GM12878 (cell line): ENCODE data around the gene FAM53B. TPM values are rescaled to one million over a fixed set of nuclear protein-coding genes. Genes with fewer than 3 reads are reported as not detected.

ENCODE experiments used
- ATAC-seq: fragments of 200-7000 bp; cut with Tn5 transposase; 3 replicates; pipeline ENCODE4 v1.9.1; 2020; ENCODE audit warnings: mild to moderate bottlenecking, moderate library complexity
- BruUV-seq: library from RNA; stranded (reverse); fragments of 400-500 nt; replicated peaks from 2 replicates; lab custom pipeline; 2021; lab: Mats Ljungman, UMichigan
- CTCF ChIA-PET: fragments of 300-600 bp; sonication (Branson Sonifier 250); formaldehyde crosslinking; extraction: SDS; loops from one replicate; lab custom pipeline; 2021; ENCODE audit warnings: inconsistent platforms; lab: Yijun Ruan, JAX
- POLR2A ChIA-PET: fragments of 350-600 bp; formaldehyde crosslinking; extraction: SDS; loops from one replicate; lab custom pipeline; 2021; ENCODE audit warnings: inconsistent platforms; lab: Charles Lee
- RAD21 ChIA-PET: fragments of 300-600 bp; sonication (Branson Sonifier 250); formaldehyde crosslinking; loops from one replicate; lab custom pipeline; 2023; ENCODE audit warnings: antibody characterized with exemption; ENCODE audit not compliant: unreplicated experiment; lab: Charles Lee
- SMC1A ChIA-PET: fragments of 300-600 bp; sonication (Branson Sonifier 250); formaldehyde crosslinking; loops from one replicate; lab custom pipeline; 2023; ENCODE audit not compliant: unreplicated experiment, uncharacterized antibody; lab: Charles Lee
- DNase-seq: peaks from one replicate; pipeline ENCODE4 v3.0.0-alpha.2; 2011; ENCODE audit warnings: low read depth, low spot score
- FAIRE-seq: peaks from 3 replicates; lab custom pipeline; 2011; peaks lifted over from hg19 to GRCh38; lab: Jason Lieb, UNC
- H2AFZ ChIP-seq: 2 replicates; pipeline ENCODE4 v1.6.0; 2011; ENCODE audit warnings: low read depth, low read length, control low read depth; ENCODE audit not compliant: control insufficient read depth
- H3K27ac ChIP-seq: 2 replicates; pipeline ENCODE4 v1.5.1; 2011; ENCODE audit warnings: control low read depth; ENCODE audit not compliant: control insufficient read depth, insufficient read depth
- H3K27me3 ChIP-seq, 2 experiments: replicated peaks in 1 of 2; 2 replicates each; pipeline versions ENCODE4 v1.6.0 to v1.6.1; 2011; ENCODE audit warnings: low read length in 1 of 2; ENCODE audit not compliant: control insufficient read depth in 2 of 2, insufficient read depth in 2 of 2
- H3K36me3 ChIP-seq, 2 experiments: 2 replicates each; pipeline ENCODE4 v1.5.1; 2011; ENCODE audit warnings: low read length in 1 of 2; ENCODE audit not compliant: control insufficient read depth in 2 of 2, insufficient read depth in 2 of 2
- H3K4me1 ChIP-seq: 2 replicates; pipeline ENCODE4 v1.6.1; 2011; ENCODE audit warnings: mild to moderate bottlenecking, low read length, moderate library complexity, mixed read lengths; ENCODE audit not compliant: control insufficient read depth, insufficient read depth
- H3K4me2 ChIP-seq: 2 replicates; pipeline ENCODE4 v1.6.0; 2011; ENCODE audit warnings: control low read depth; ENCODE audit not compliant: control insufficient read depth, insufficient read depth
- H3K4me3 ChIP-seq: fragments of 200-600 bp; sonication (generic); 2 replicates; pipeline ENCODE4 v1.5.1; 2016
- H3K79me2 ChIP-seq: 2 replicates; pipeline ENCODE4 v1.6.0; 2011; ENCODE audit warnings: low read length; ENCODE audit not compliant: control insufficient read depth, insufficient read depth
- H3K9ac ChIP-seq: 2 replicates; pipeline ENCODE4 v1.8.0; 2011; ENCODE audit warnings: low read length, control low read depth, mixed read lengths; ENCODE audit not compliant: control insufficient read depth, insufficient read depth
- H3K9me3 ChIP-seq: replicated peaks from 3 replicates; pipeline ENCODE4 v1.5.1; 2011; ENCODE audit warnings: mild to moderate bottlenecking, low read length; ENCODE audit not compliant: control insufficient read depth, insufficient read depth
- H4K20me1 ChIP-seq: 2 replicates; pipeline ENCODE4 v1.6.0; 2011; ENCODE audit not compliant: control insufficient read depth, insufficient read depth
- CBX3 ChIP-seq: fragments of 200-600 bp; sonication (generic); IDR thresholded peaks from 2 replicates; pipeline ENCODE4 v1.6.1; 2016; ENCODE audit warnings: low read depth, borderline replicate concordance
- CHD4 ChIP-seq: fragments of 200-600 bp; sonication (generic); IDR thresholded peaks from 2 replicates; pipeline ENCODE4 v1.6.1; 2016; ENCODE audit warnings: mild to moderate bottlenecking
- KAT2A ChIP-seq: conservative IDR thresholded peaks from 2 replicates; pipeline ENCODE4 v1.6.1; 2011; ENCODE audit warnings: low read depth, low read length; ENCODE audit not compliant: control insufficient read depth
- KLF5 ChIP-seq: fragments of 450-650 bp; IDR thresholded peaks from 2 replicates; pipeline ENCODE4 v1.6.1; 2014; ENCODE audit warnings: mild to moderate bottlenecking; ENCODE audit not compliant: partially characterized antibody
- REST ChIP-seq: IDR thresholded peaks from 2 replicates; pipeline ENCODE4 v1.6.1; 2012; ENCODE audit warnings: mild to moderate bottlenecking, low read depth, low read length
- SMAD1 ChIP-seq: fragments of 450-650 bp; IDR thresholded peaks from 2 replicates; pipeline ENCODE4 v1.6.1; 2018; ENCODE audit warnings: mild to moderate bottlenecking, low read depth; ENCODE audit not compliant: partially characterized antibody
- ZBED1 ChIP-seq: IDR thresholded peaks from 2 replicates; pipeline ENCODE4 v1.6.1; 2016; ENCODE audit warnings: borderline replicate concordance
- WGBS: methylation state at CpG from one replicate; pipeline ENCODE4 v1.1.6; 2016; ENCODE audit warnings: low lambda C conversion rate; ENCODE audit not compliant: insufficient replicate concordance, insufficient coverage; ENCODE audit errors: missing lambda C conversion rate; 5-methylcytosine and 5-hydroxymethylcytosine counted together
- in situ Hi-C: fragments of 300-500 bp; cut with MboI; formaldehyde crosslinking; loops from 9 replicates; pipeline ENCODE4 v1.14.3; 2018; ENCODE audit warnings: mixed read lengths
- intact Hi-C: fragments of 100-400 bp; cut with micrococcal nuclease; formaldehyde crosslinking; loops from one replicate; pipeline ENCODE4 v1.14.2; 2022; ENCODE audit not compliant: unreplicated experiment
- polyA plus RNA-seq, 11 experiments: library from polyadenylated mRNA; depleted of rRNA in 4 of 11; unstranded in 6 of 11; stranded (reverse) in 5 of 11; fragments of >200 nt; fragmentation: Nextera tagmentation in 4 of 11; fragmentation: Illumina TruSeq in 1 of 11; extraction: Ambion mirVana in 4 of 11; extraction: Trizol in 1 of 11; gene quantifications; 1 replicate in 1 of 11; 2 replicates in 10 of 11; pipeline versions ENCODE4 v1.2.1 to v1.2.3, GENCODE V29; 2011 to 2016; ENCODE audit warnings: inconsistent platforms in 2 of 11, missing spikeins in 2 of 11, low read depth in 1 of 11
- total RNA-seq, 4 experiments: library from RNA; depleted of rRNA in 3 of 4; stranded (reverse); fragments of >200 nt in 3 of 4; fragmentation: Illumina TruSeq in 1 of 4; extraction: Trizol in 1 of 4; gene quantifications; 2 replicates each; pipeline versions ENCODE4 v1.2.1 to v1.2.3, GENCODE V29; 2013 to 2021

FAM53B gene
- total and polyA plus RNA-seq, 10 of the 15 experiments (the other 5 are each of a cell fraction or from before 2014, with no cell fraction given): 0.05 to 26.3 (median 8.1) TPM

- H3K79me2 ChIP-seq: peaks cover 16% of the 10 kb centered on the region
- ChIA-PET SMC1A (interaction anchor here (0.9 to 8.4 kb wide), 7 partner anchors 9 to 100 kb away, joined by 3 to 81 read pairs (median 3); no protein-coding TSS in a partner anchor), RAD21 (interaction anchor here (3.5 to 6.0 kb wide), 3 partner anchors 46 to 91 kb away, joined by 20 to 61 read pairs (median 29); no protein-coding TSS in a partner anchor), POLR2A (no interaction called here)
- H3K27ac ChIP-seq: no peak overlapping the region; the same call in 1 of the 2 replicates
- no TSS peak for BruUV-seq
- ATAC-seq: no peak
- no peaks in the 10 kb centered on the region for H3K9me3 ChIP-seq
- no peak for FAIRE-seq
- in situ Hi-C loops: no loop called here
- H2AFZ ChIP-seq: no peak overlapping the region
- H4K20me1 ChIP-seq: no peaks in the 10 kb centered on the region; the same call in 1 of the 2 replicates
- H3K9ac ChIP-seq: no peak overlapping the region
- WGBS: 90% methylated on average over 12 of the region's 12 CpGs
- no peak for TF ChIP-seq CBX3
- TF ChIP-seq KAT2A: no peak
- no peak for TF ChIP-seq CHD4
- no peak for TF ChIP-seq REST
- no peak for TF ChIP-seq ZBED1
- TF ChIP-seq KLF5: no peak
- no peak for TF ChIP-seq SMAD1
- TF ChIP-seq, all 136 proteins: peak for 0
- H3K4me2 ChIP-seq: peak overlapping the region; percentile 53
- H3K4me3 ChIP-seq: no peak overlapping the region
- DNase-seq: no peak
- intact Hi-C loops: no loop called here
- peaks cover 5 to 6% of the 10 kb centered on the region in 2 experiments; a peak in 3 of 4 replicates for H3K36me3 ChIP-seq
- no peaks in the 10 kb centered on the region for H3K27me3 ChIP-seq
- CTCF ChIA-PET: interaction anchor here (1.6 to 7.3 kb wide), 3 partner anchors 68 to 91 kb away, joined by 7 to 73 read pairs (median 13); no protein-coding TSS in a partner anchor
- H3K4me1 ChIP-seq: peaks cover 53% of the 10 kb centered on the region
Measured at GRCh38 chr10:124650263-124650662, 93.9 kb downstream of the FAM53B start.
